ENCODE results near the gene VIPR1. TPM values are rescaled to one million over a fixed set of nuclear protein-coding genes. Genes with fewer than 3 reads are reported as not detected.
"Not testable (repeated sequence)": the region's sequence is repeated elsewhere in the genome, so short reads cannot be mapped to it uniquely, and the experiment has no call there.

The VIPR1 gene
- total and polyA plus RNA-seq, 8 donors = 2.2 to 170 (median 10.1) TPM

DNA sequence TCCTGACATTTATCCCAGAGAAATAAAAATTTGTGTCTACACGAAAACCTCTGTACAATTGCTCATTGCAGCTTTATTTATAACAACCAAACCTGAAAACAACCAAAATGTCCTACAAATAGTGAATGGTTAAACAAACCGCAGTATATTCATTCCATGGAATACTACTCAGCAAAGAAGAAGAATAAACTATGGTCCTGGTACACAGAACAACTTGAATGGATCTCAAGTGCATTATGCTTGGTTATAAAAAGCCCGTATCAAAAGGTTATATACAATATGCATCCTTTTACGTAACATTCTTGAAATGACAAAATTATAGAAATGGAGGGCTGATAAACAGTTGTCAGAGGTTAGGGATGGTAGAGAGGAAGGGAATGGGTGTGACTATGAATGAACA lies 75.6 kb downstream of the VIPR1 start:
- H3K4me1 ChIP-seq = peaks cover 13 to 39% (median 26%) of the 10 kb centered on the region in 4 donors
- TF ChIP-seq, protein P1, sequence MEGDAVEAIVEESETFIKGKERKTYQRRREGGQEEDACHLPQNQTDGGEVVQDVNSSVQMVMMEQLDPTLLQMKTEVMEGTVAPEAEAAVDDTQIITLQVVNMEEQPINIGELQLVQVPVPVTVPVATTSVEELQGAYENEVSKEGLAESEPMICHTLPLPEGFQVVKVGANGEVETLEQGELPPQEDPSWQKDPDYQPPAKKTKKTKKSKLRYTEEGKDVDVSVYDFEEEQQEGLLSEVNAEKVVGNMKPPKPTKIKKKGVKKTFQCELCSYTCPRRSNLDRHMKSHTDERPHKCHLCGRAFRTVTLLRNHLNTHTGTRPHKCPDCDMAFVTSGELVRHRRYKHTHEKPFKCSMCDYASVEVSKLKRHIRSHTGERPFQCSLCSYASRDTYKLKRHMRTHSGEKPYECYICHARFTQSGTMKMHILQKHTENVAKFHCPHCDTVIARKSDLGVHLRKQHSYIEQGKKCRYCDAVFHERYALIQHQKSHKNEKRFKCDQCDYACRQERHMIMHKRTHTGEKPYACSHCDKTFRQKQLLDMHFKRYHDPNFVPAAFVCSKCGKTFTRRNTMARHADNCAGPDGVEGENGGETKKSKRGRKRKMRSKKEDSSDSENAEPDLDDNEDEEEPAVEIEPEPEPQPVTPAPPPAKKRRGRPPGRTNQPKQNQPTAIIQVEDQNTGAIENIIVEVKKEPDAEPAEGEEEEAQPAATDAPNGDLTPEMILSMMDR (IDR thresholded peaks at IDR 0.05) = no peak
- no peak for TF ChIP-seq EP300 (IDR thresholded peaks at IDR 0.05)
- no peak for TF ChIP-seq POLR2A (IDR thresholded peaks at IDR 0.05)
- TF ChIP-seq POLR2AphosphoS5 (IDR thresholded peaks at IDR 0.05) = no peak
- intact Hi-C loops (cut with DNase I; ENCODE audit: low total_unique reads) = no loop called here
- WGBS, 5 donors = 94 to 98% (median 97%) methylated on average over 4 of the region's 4 CpGs
- H3K4me3 ChIP-seq = no peak overlapping the region
- H3K27ac ChIP-seq = no peak overlapping the region
- no peak for DNase-seq
- H3K9me3 ChIP-seq = peaks cover 0 to 12% (median 1%) of the 10 kb centered on the region in 4 donors
- H3K27me3 ChIP-seq = no peaks in the 10 kb centered on the region
- H3K36me3 ChIP-seq = peaks cover 0 to 24% (median 17%) of the 10 kb centered on the region in 4 donors

DNA sequence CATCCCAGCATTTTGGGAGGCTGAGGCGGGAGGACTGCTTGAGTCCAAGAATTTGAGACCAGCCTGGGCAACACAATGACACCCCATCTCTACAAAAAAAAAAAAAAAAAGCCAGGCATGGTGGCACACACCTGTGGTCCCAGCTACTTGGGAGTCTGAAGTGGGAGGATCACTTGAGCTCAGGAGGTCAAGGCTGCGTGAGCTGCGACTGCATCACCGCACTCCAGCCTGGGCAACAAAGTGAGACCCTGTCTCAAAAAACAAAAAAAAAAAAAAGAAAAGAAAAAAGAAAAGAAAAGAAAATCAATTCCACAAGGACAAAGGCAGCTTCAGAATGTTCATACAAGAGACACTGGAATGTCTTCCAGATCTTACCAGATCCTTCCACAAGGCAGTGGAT lies 76.9 kb downstream of the VIPR1 start:
- Histone ChIP-seq H3K4me1 (peaks cover 13 to 41% (median 27%) of the 10 kb centered on the region in 4 donors), H3K9me3 (peaks cover 0 to 12% (median 0%) of the 10 kb centered on the region in 4 donors), H3K36me3 (peaks cover 0 to 12% (median 5%) of the 10 kb centered on the region in 4 donors)
- WGBS, 5 donors = 94 to 100% (median 98%) methylated on average over 4 of the region's 4 CpGs
- intact Hi-C loops (cut with DNase I; ENCODE audit: low total_unique reads); DNase-seq; H3K27me3 ChIP-seq; H3K4me3 ChIP-seq; H3K27ac ChIP-seq: not testable (repeated sequence)

DNA sequence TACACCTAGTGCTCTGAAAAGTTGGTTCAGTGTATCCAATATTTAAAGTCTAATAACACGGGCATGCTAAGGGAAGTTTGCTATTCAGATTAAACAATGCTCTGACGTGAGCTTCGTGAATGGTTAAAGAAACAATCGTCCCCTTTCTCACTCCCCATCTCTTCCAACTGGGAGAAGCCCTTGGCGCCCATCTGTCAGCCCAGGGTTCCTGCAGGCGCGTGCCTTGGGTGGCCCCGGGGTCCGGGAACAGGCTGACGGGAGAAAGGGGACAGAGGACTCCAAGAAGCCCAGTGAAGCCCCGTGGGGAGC lies 78.9 kb downstream of the VIPR1 start:
- no peak for DNase-seq
- Histone ChIP-seq H3K27ac (peak overlapping the region; percentile 90 to 96 (median 92)), H3K9me3 (no peaks in the 10 kb centered on the region), H3K36me3 (peaks cover 0 to 3% (median 0%) of the 10 kb centered on the region in 4 donors), H3K27me3 (no peaks in the 10 kb centered on the region), H3K4me3 (peak overlapping the region; percentile 80 to 91 (median 84)), H3K4me1 (peaks cover 13 to 41% (median 27%) of the 10 kb centered on the region in 4 donors)
- 0 to 1% (median 0%) methylated on average over 6 to 11 of the region's 11 CpGs for WGBS, 5 donors
- intact Hi-C loops (cut with DNase I; ENCODE audit: low total_unique reads) = no loop called here
- no peak for TF ChIP-seq POLR2AphosphoS5 (IDR thresholded peaks at IDR 0.05)
- TF ChIP-seq, protein P1 (IDR thresholded peaks at IDR 0.05) = no peak
- no peak for TF ChIP-seq EP300 (IDR thresholded peaks at IDR 0.05)

DNA sequence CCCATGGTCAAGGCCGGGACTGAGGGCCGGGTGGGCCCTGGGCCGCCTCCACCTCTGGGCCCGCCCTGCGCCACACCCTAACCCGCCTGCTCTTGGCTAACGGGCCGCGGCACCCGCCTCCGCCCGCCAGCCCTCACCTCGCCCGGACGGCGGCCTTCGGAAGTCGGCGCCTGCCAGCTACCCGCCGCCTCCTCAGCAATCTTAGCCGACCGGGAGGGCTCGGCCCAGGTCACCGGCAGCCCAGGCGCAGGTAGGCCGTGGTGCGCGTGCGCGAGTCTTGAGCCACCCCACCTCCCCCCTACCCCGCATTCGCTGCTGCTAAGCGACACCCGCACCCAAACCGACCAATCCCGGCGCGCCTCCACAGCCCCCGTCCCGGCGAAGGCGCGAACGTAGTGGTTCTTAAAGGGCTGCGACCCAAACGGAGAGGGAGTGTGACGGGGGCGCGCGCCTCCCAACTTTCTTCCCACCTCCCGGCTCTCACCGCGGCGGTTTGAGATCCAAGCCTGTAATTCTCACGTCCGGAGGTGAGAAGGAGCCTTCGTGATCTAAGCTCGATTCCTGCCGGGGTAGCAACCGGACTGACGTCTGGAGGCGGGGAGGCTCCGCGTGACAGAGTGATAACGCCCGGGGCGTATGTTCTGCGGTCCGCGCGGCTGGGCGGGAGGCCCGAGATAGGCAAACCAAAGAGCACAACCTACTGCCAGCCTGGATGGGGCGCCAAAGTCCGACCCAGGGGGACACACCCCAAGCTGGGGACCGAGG lies 79.4 kb downstream of the VIPR1 start, which contains the start of gene SEC22C:
SEC22C (minus strand) TSS at position 259 of the 765 bp plus-strand sequence. CDS start 12,921 bp downstream, outside the sequence.
- TF ChIP-seq, protein P1 (IDR thresholded peaks at IDR 0.05) = peak in 2 of 7 experiments; percentile 29 to 35
- TF ChIP-seq EP300 (IDR thresholded peaks at IDR 0.05) (no peak), POLR2AphosphoS5 (IDR thresholded peaks at IDR 0.05) (peak; percentile 80 to 85 (median 84)), POLR2A (IDR thresholded peaks at IDR 0.05) (peak in 2 of 4 donors; percentile 52 to 86)
- DNase-seq = peak; percentile 96 to 98
- Histone ChIP-seq H3K27ac (peak within 1 kb of the TSS; percentile 90 to 96 (median 92)), H3K4me3 (peak within 1 kb of the TSS; percentile 80 to 91 (median 84)), H3K27me3 (no peaks in the 10 kb centered on the region), H3K4me1 (peaks cover 13 to 41% (median 27%) of the 10 kb centered on the region in 4 donors), H3K9me3 (no peaks in the 10 kb centered on the region), H3K36me3 (peaks cover 0 to 3% (median 0%) of the 10 kb centered on the region in 4 donors)
- WGBS, 5 donors = 0 to 3% (median 1%) methylated on average over 12 to 77 of the region's 77 CpGs
- intact Hi-C loops (cut with DNase I; ENCODE audit: low total_unique reads) = no loop called here
